GM12878 (cell line): ENCODE data around the gene KASH5. TPM values are rescaled to one million over a fixed set of nuclear protein-coding genes. Genes with fewer than 3 reads are reported as not detected.

Experiments used
- ATAC-seq: fragments of 200-7000 bp; cut with Tn5 transposase; 3 replicates; pipeline ENCODE4 v1.9.1; 2020; ENCODE audit warnings: mild to moderate bottlenecking, moderate library complexity
- BruUV-seq: library from RNA; stranded (reverse); fragments of 400-500 nt; replicated peaks from 2 replicates; lab custom pipeline; 2021; lab: Mats Ljungman, UMichigan
- CTCF ChIA-PET: fragments of 300-600 bp; sonication (Branson Sonifier 250); formaldehyde crosslinking; extraction: SDS; loops from one replicate; lab custom pipeline; 2021; ENCODE audit warnings: inconsistent platforms; lab: Yijun Ruan, JAX
- POLR2A ChIA-PET: fragments of 350-600 bp; formaldehyde crosslinking; extraction: SDS; loops from one replicate; lab custom pipeline; 2021; ENCODE audit warnings: inconsistent platforms; lab: Charles Lee
- RAD21 ChIA-PET: fragments of 300-600 bp; sonication (Branson Sonifier 250); formaldehyde crosslinking; loops from one replicate; lab custom pipeline; 2023; ENCODE audit warnings: antibody characterized with exemption; ENCODE audit not compliant: unreplicated experiment; lab: Charles Lee
- SMC1A ChIA-PET: fragments of 300-600 bp; sonication (Branson Sonifier 250); formaldehyde crosslinking; loops from one replicate; lab custom pipeline; 2023; ENCODE audit not compliant: unreplicated experiment, uncharacterized antibody; lab: Charles Lee
- DNase-seq: peaks from one replicate; pipeline ENCODE4 v3.0.0-alpha.2; 2011; ENCODE audit warnings: low read depth, low spot score
- FAIRE-seq: peaks from 3 replicates; lab custom pipeline; 2011; peaks lifted over from hg19 to GRCh38; lab: Jason Lieb, UNC
- H2AFZ ChIP-seq: 2 replicates; pipeline ENCODE4 v1.6.0; 2011; ENCODE audit warnings: low read depth, low read length, control low read depth; ENCODE audit not compliant: control insufficient read depth
- H3K27ac ChIP-seq: 2 replicates; pipeline ENCODE4 v1.5.1; 2011; ENCODE audit warnings: control low read depth; ENCODE audit not compliant: control insufficient read depth, insufficient read depth
- H3K27me3 ChIP-seq, 2 experiments: replicated peaks in 1 of 2; 2 replicates each; pipeline versions ENCODE4 v1.6.0 to v1.6.1; 2011; ENCODE audit warnings: low read length in 1 of 2; ENCODE audit not compliant: control insufficient read depth in 2 of 2, insufficient read depth in 2 of 2
- H3K36me3 ChIP-seq, 2 experiments: 2 replicates each; pipeline ENCODE4 v1.5.1; 2011; ENCODE audit warnings: low read length in 1 of 2; ENCODE audit not compliant: control insufficient read depth in 2 of 2, insufficient read depth in 2 of 2
- H3K4me1 ChIP-seq: 2 replicates; pipeline ENCODE4 v1.6.1; 2011; ENCODE audit warnings: mild to moderate bottlenecking, low read length, moderate library complexity, mixed read lengths; ENCODE audit not compliant: control insufficient read depth, insufficient read depth
- H3K4me2 ChIP-seq: 2 replicates; pipeline ENCODE4 v1.6.0; 2011; ENCODE audit warnings: control low read depth; ENCODE audit not compliant: control insufficient read depth, insufficient read depth
- H3K4me3 ChIP-seq: fragments of 200-600 bp; sonication (generic); 2 replicates; pipeline ENCODE4 v1.5.1; 2016
- H3K79me2 ChIP-seq: 2 replicates; pipeline ENCODE4 v1.6.0; 2011; ENCODE audit warnings: low read length; ENCODE audit not compliant: control insufficient read depth, insufficient read depth
- H3K9ac ChIP-seq: 2 replicates; pipeline ENCODE4 v1.8.0; 2011; ENCODE audit warnings: low read length, control low read depth, mixed read lengths; ENCODE audit not compliant: control insufficient read depth, insufficient read depth
- H3K9me3 ChIP-seq: replicated peaks from 3 replicates; pipeline ENCODE4 v1.5.1; 2011; ENCODE audit warnings: mild to moderate bottlenecking, low read length; ENCODE audit not compliant: control insufficient read depth, insufficient read depth
- H4K20me1 ChIP-seq: 2 replicates; pipeline ENCODE4 v1.6.0; 2011; ENCODE audit not compliant: control insufficient read depth, insufficient read depth
- BACH1 ChIP-seq: fragments of 450-650 bp; IDR thresholded peaks from 2 replicates; pipeline ENCODE4 v1.6.1; 2017; ENCODE audit warnings: mild to moderate bottlenecking, borderline replicate concordance
- CEBPB ChIP-seq, 2 experiments: fragments of 150-350 bp in 1 of 2; IDR thresholded peaks; 2 replicates each; pipeline ENCODE4 v1.6.1; 2012 to 2014; ENCODE audit warnings: low read depth in 2 of 2, low read length in 2 of 2, borderline replicate concordance in 1 of 2, inconsistent platforms in 1 of 2
- EP300 ChIP-seq, 2 experiments: fragments of 150-350 bp in 1 of 2; IDR thresholded peaks; 2 replicates each; pipeline ENCODE4 v1.6.1; 2011 to 2012; ENCODE audit warnings: low read depth in 2 of 2, low read length in 2 of 2, borderline replicate concordance in 1 of 2, improper control_type of control experiment in 1 of 2, inconsistent platforms in 1 of 2; ENCODE audit not compliant: control insufficient read depth in 1 of 2
- GATAD2B ChIP-seq: fragments of 450-650 bp; conservative IDR thresholded peaks from 2 replicates; pipeline ENCODE4 v1.6.1; 2017; ENCODE audit warnings: low read depth, mild to moderate bottlenecking, moderate library complexity
- IKZF2 ChIP-seq, 2 experiments: fragments of 450-650 bp; IDR thresholded peaks; 2 replicates each; pipeline ENCODE4 v1.6.1; 2017; ENCODE audit warnings: mild to moderate bottlenecking in 2 of 2, moderate library complexity in 2 of 2
- KAT2A ChIP-seq: conservative IDR thresholded peaks from 2 replicates; pipeline ENCODE4 v1.6.1; 2011; ENCODE audit warnings: low read depth, low read length; ENCODE audit not compliant: control insufficient read depth
- MYB ChIP-seq: fragments of 150-350 bp; IDR thresholded peaks from 2 replicates; pipeline ENCODE4 v1.6.1; 2014; ENCODE audit warnings: mild to moderate bottlenecking, low read depth, low read length, borderline replicate concordance
- NRF1 ChIP-seq: conservative IDR thresholded peaks from 2 replicates; pipeline ENCODE4 v1.6.1; 2011; ENCODE audit warnings: mild to moderate bottlenecking, low read depth, low read length, improper control_type of control experiment
- PML ChIP-seq: IDR thresholded peaks from 2 replicates; pipeline ENCODE4 v1.6.1; 2012; ENCODE audit warnings: low read length, inconsistent platforms
- RAD51 ChIP-seq: fragments of 450-650 bp; IDR thresholded peaks from 2 replicates; pipeline ENCODE4 v1.6.1; 2016; ENCODE audit warnings: moderate library complexity, mild to moderate bottlenecking, inconsistent platforms
- RB1 ChIP-seq: fragments of 450-650 bp; formaldehyde crosslinking; IDR thresholded peaks from 2 replicates; pipeline ENCODE4 v1.6.1; 2017; ENCODE audit warnings: mild to moderate bottlenecking, borderline replicate concordance
- RCOR1 ChIP-seq: conservative IDR thresholded peaks from 2 replicates; pipeline ENCODE4 v1.6.1; 2012; ENCODE audit warnings: low read depth, low read length, improper control_type of control experiment
- SMARCA5 ChIP-seq: fragments of 450-650 bp; IDR thresholded peaks from 2 replicates; pipeline ENCODE4 v1.6.1; 2017; ENCODE audit warnings: mild to moderate bottlenecking
- SUZ12 ChIP-seq: fragments of 200-600 bp; sonication (generic); IDR thresholded peaks from one replicate; pipeline ENCODE4 v1.6.1; 2018; ENCODE audit warnings: antibody characterized with exemption, mild to moderate bottlenecking; ENCODE audit not compliant: unreplicated experiment
- YBX1 ChIP-seq: fragments of 450-650 bp; IDR thresholded peaks from 2 replicates; pipeline ENCODE4 v1.6.1; 2016; ENCODE audit warnings: antibody characterized with exemption
- ZNF24 ChIP-seq: fragments of 450-650 bp; IDR thresholded peaks from 2 replicates; pipeline ENCODE4 v1.6.1; 2017; ENCODE audit warnings: antibody characterized with exemption, mild to moderate bottlenecking
- WGBS: methylation state at CpG from one replicate; pipeline ENCODE4 v1.1.6; 2016; ENCODE audit warnings: low lambda C conversion rate; ENCODE audit not compliant: insufficient replicate concordance, insufficient coverage; ENCODE audit errors: missing lambda C conversion rate; 5-methylcytosine and 5-hydroxymethylcytosine counted together
- in situ Hi-C: fragments of 300-500 bp; cut with MboI; formaldehyde crosslinking; loops from 9 replicates; pipeline ENCODE4 v1.14.3; 2018; ENCODE audit warnings: mixed read lengths
- intact Hi-C: fragments of 100-400 bp; cut with micrococcal nuclease; formaldehyde crosslinking; loops from one replicate; pipeline ENCODE4 v1.14.2; 2022; ENCODE audit not compliant: unreplicated experiment
- polyA plus RNA-seq, 11 experiments: library from polyadenylated mRNA; depleted of rRNA in 4 of 11; unstranded in 6 of 11; stranded (reverse) in 5 of 11; fragments of >200 nt; fragmentation: Nextera tagmentation in 4 of 11; fragmentation: Illumina TruSeq in 1 of 11; extraction: Ambion mirVana in 4 of 11; extraction: Trizol in 1 of 11; gene quantifications; 1 replicate in 1 of 11; 2 replicates in 10 of 11; pipeline versions ENCODE4 v1.2.1 to v1.2.3, GENCODE V29; 2011 to 2016; ENCODE audit warnings: inconsistent platforms in 2 of 11, missing spikeins in 2 of 11, low read depth in 1 of 11
- total RNA-seq, 4 experiments: library from RNA; depleted of rRNA in 3 of 4; stranded (reverse); fragments of >200 nt in 3 of 4; fragmentation: Illumina TruSeq in 1 of 4; extraction: Trizol in 1 of 4; gene quantifications; 2 replicates each; pipeline versions ENCODE4 v1.2.1 to v1.2.3, GENCODE V29; 2013 to 2021
- TF ChIP-seq, protein P1 (sequence below): IDR thresholded peaks from 2 replicates; pipeline ENCODE4 v1.6.1; 2011; ENCODE audit warnings: borderline replicate concordance, low read depth, mild to moderate bottlenecking, moderate library complexity, mixed read lengths, low read length; ENCODE audit not compliant: insufficient read depth; ENCODE audit errors: extremely low read length
- TF ChIP-seq, protein P2 (sequence below): fragments of 450-650 bp; IDR thresholded peaks from 2 replicates; pipeline ENCODE4 v1.6.1; 2017; ENCODE audit warnings: mild to moderate bottlenecking
- TF ChIP-seq, protein P3 (sequence below): fragments of 150-350 bp; IDR thresholded peaks from 2 replicates; pipeline ENCODE4 v1.6.1; 2016; ENCODE audit warnings: low read depth, low read length

KASH5 gene
- total and polyA plus RNA-seq, 10 of the 15 experiments (the other 5 are each of a cell fraction or from before 2014, with no cell fraction given) = 0.03 to 0.06 (median 0.05) TPM; not detected in 7

DNA sequence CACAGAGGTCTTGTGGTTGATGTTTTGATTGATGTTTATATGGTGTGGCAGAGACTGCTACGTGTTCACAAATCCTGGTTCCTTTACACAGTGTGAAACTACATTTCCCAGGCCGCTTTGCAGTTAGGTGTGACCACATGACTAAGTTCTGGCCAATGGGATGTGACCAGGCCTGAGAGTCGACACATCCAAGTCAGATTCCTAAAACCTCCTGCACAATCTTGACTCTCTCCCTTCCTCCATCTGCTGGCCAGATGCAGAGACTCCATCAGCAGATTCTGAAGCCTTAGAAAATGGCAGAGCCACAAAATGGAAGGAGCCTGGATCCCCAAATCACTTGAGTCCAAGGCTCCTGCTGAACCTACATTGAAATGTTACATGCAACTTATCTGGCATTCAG lies 40.2 kb upstream of the KASH5 start:
- ChIA-PET SMC1A (interaction anchor here (1.0 kb wide), 2 partner anchors 17 to 31 kb away, joined by 3 read pairs; no protein-coding TSS in a partner anchor), CTCF (interaction anchor here (0.8 to 1.4 kb wide), 4 partner anchors 11 to 95 kb away, joined by 3 to 5 read pairs (median 4); no protein-coding TSS in a partner anchor), POLR2A (interaction anchor here (1.0 kb wide), 1 partner anchor 7 kb away, joined by 5 read pairs; no protein-coding TSS in a partner anchor), RAD21 (interaction anchor here (1.3 kb wide), 1 partner anchor 22 kb away, joined by 3 read pairs; no protein-coding TSS in a partner anchor)
- in situ Hi-C loops (no loop called here), intact Hi-C loops (no loop called here)
- Histone ChIP-seq H3K9ac (no peak overlapping the region), H3K4me3 (no peak overlapping the region), H3K36me3 (no peaks in the 10 kb centered on the region), H2AFZ (no peak overlapping the region), H3K4me1 (peaks cover 3% of the 10 kb centered on the region; the same call in 1 of the 2 replicates), H3K27ac (no peak overlapping the region), H3K79me2 (no peaks in the 10 kb centered on the region), H3K4me2 (no peak overlapping the region), H4K20me1 (no peaks in the 10 kb centered on the region), H3K27me3 (no peaks in the 10 kb centered on the region), H3K9me3 (no peaks in the 10 kb centered on the region; the same call in 2 of the 3 replicates)
- peak; percentile 88 for ATAC-seq
- 31% methylated on average over 3 of the region's 3 CpGs for WGBS
- FAIRE-seq = no peak
- BruUV-seq = no TSS peak
- no peak for DNase-seq
- TF ChIP-seq RAD51 = peak; percentile 55; the same call in 1 of the 2 replicates
- no peak for TF ChIP-seq YBX1
- no peak for TF ChIP-seq ZNF24
- no peak for TF ChIP-seq IKZF2 (IDR thresholded peaks at IDR 0.05)
- no peak for TF ChIP-seq SUZ12
- TF ChIP-seq, protein P1, sequence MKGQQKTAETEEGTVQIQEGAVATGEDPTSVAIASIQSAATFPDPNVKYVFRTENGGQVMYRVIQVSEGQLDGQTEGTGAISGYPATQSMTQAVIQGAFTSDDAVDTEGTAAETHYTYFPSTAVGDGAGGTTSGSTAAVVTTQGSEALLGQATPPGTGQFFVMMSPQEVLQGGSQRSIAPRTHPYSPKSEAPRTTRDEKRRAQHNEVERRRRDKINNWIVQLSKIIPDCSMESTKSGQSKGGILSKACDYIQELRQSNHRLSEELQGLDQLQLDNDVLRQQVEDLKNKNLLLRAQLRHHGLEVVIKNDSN = peak; percentile 70
- TF ChIP-seq, protein P2, sequence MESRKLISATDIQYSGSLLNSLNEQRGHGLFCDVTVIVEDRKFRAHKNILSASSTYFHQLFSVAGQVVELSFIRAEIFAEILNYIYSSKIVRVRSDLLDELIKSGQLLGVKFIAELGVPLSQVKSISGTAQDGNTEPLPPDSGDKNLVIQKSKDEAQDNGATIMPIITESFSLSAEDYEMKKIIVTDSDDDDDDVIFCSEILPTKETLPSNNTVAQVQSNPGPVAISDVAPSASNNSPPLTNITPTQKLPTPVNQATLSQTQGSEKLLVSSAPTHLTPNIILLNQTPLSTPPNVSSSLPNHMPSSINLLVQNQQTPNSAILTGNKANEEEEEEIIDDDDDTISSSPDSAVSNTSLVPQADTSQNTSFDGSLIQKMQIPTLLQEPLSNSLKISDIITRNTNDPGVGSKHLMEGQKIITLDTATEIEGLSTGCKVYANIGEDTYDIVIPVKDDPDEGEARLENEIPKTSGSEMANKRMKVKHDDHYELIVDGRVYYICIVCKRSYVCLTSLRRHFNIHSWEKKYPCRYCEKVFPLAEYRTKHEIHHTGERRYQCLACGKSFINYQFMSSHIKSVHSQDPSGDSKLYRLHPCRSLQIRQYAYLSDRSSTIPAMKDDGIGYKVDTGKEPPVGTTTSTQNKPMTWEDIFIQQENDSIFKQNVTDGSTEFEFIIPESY = no peak
- TF ChIP-seq MYB = no peak
- no peak for TF ChIP-seq RB1
- no peak for TF ChIP-seq RCOR1
- TF ChIP-seq PML = no peak
- TF ChIP-seq, protein P3, sequence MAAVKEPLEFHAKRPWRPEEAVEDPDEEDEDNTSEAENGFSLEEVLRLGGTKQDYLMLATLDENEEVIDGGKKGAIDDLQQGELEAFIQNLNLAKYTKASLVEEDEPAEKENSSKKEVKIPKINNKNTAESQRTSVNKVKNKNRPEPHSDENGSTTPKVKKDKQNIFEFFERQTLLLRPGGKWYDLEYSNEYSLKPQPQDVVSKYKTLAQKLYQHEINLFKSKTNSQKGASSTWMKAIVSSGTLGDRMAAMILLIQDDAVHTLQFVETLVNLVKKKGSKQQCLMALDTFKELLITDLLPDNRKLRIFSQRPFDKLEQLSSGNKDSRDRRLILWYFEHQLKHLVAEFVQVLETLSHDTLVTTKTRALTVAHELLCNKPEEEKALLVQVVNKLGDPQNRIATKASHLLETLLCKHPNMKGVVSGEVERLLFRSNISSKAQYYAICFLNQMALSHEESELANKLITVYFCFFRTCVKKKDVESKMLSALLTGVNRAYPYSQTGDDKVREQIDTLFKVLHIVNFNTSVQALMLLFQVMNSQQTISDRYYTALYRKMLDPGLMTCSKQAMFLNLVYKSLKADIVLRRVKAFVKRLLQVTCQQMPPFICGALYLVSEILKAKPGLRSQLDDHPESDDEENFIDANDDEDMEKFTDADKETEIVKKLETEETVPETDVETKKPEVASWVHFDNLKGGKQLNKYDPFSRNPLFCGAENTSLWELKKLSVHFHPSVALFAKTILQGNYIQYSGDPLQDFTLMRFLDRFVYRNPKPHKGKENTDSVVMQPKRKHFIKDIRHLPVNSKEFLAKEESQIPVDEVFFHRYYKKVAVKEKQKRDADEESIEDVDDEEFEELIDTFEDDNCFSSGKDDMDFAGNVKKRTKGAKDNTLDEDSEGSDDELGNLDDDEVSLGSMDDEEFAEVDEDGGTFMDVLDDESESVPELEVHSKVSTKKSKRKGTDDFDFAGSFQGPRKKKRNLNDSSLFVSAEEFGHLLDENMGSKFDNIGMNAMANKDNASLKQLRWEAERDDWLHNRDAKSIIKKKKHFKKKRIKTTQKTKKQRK = no peak
- no peak for TF ChIP-seq SMARCA5
- TF ChIP-seq GATAD2B = no peak
- TF ChIP-seq BACH1 = no peak
- TF ChIP-seq EP300 (IDR thresholded peaks at IDR 0.05; ENCODE audit: borderline replicate concordance in 1 of 2, control insufficient read depth in 1 of 2, low read depth in 2 of 2, low read length in 2 of 2) = no peak
- TF ChIP-seq KAT2A = no peak
- no peak for TF ChIP-seq CEBPB (IDR thresholded peaks at IDR 0.05; ENCODE audit: borderline replicate concordance in 1 of 2, low read depth in 2 of 2, low read length in 2 of 2)
- TF ChIP-seq NRF1 = no peak
